ENCODE results near the gene VAPA.

The VAPA gene

GRCh38 chr18:10002280-10002679 is 88.5 kb downstream of the VAPA start:
- H3K36me3 Mint-ChIP-seq (ENCODE audit: insufficient read depth) = no peaks in the 10 kb centered on the region
- no peak overlapping the region for H3K4me3 Mint-ChIP-seq
- no peak for DNase-seq
- no peak for ATAC-seq (replicated peaks)
- peaks cover 11 to 12% of the 10 kb centered on the region in 2 donors for H3K9me3 Mint-ChIP-seq
- H3K4me1 Mint-ChIP-seq (ENCODE audit: low read depth in 2 of 2) = no peaks in the 10 kb centered on the region
- peaks cover 13 to 34% of the 10 kb centered on the region in 2 donors for H3K27me3 Mint-ChIP-seq
- H3K27ac Mint-ChIP-seq = no peak overlapping the region

- DNase-seq (no peak), ATAC-seq (replicated peaks) (no peak)
- H3K27ac Mint-ChIP-seq = no peak overlapping the region
- H3K9me3 Mint-ChIP-seq = peaks cover 3 to 5% of the 10 kb centered on the region in 2 donors
- no peaks in the 10 kb centered on the region for H3K4me1 Mint-ChIP-seq (ENCODE audit: low read depth in 2 of 2)
- H3K27me3 Mint-ChIP-seq = peaks cover 7 to 34% of the 10 kb centered on the region in 2 donors
- no peak overlapping the region for H3K4me3 Mint-ChIP-seq
- H3K36me3 Mint-ChIP-seq (ENCODE audit: insufficient read depth) = no peaks in the 10 kb centered on the region
Measured at GRCh38 chr18:10003281-10003680, 89.5 kb downstream of the VAPA start.

- ATAC-seq (replicated peaks) (no peak), DNase-seq (no peak)
- Mint-ChIP-seq H3K4me3 (no peak overlapping the region), H3K4me1 (ENCODE audit: low read depth in 2 of 2) (no peaks in the 10 kb centered on the region), H3K36me3 (ENCODE audit: insufficient read depth) (no peaks in the 10 kb centered on the region), H3K9me3 (peaks cover 0 to 5% of the 10 kb centered on the region in 2 donors), H3K27ac (no peak overlapping the region), H3K27me3 (peaks cover 8 to 39% of the 10 kb centered on the region in 2 donors)
Measured at GRCh38 chr18:10003866-10004265, 90.0 kb downstream of the VAPA start.

GRCh38 chr18:10006311-10006893 is 92.6 kb downstream of the VAPA start:
- ATAC-seq (replicated peaks) (no peak), DNase-seq (no peak)
- H3K4me3 Mint-ChIP-seq = no peak overlapping the region
- H3K9me3 Mint-ChIP-seq = no peaks in the 10 kb centered on the region
- H3K27me3 Mint-ChIP-seq = peaks cover 11 to 47% of the 10 kb centered on the region in 2 donors
- H3K4me1 Mint-ChIP-seq (ENCODE audit: low read depth in 2 of 2) = no peaks in the 10 kb centered on the region
- no peaks in the 10 kb centered on the region for H3K36me3 Mint-ChIP-seq (ENCODE audit: insufficient read depth)
- no peak overlapping the region for H3K27ac Mint-ChIP-seq

GRCh38 chr18:10008006-10008647 is 94.3 kb downstream of the VAPA start:
- H3K27ac Mint-ChIP-seq = no peak overlapping the region
- peaks cover 17 to 45% of the 10 kb centered on the region in 2 donors for H3K27me3 Mint-ChIP-seq
- H3K9me3 Mint-ChIP-seq = no peaks in the 10 kb centered on the region
- no peak for ATAC-seq (replicated peaks)
- H3K4me1 Mint-ChIP-seq (ENCODE audit: low read depth in 2 of 2) = no peaks in the 10 kb centered on the region
- no peaks in the 10 kb centered on the region for H3K36me3 Mint-ChIP-seq (ENCODE audit: insufficient read depth)
- no peak for DNase-seq
- no peak overlapping the region for H3K4me3 Mint-ChIP-seq
